Measurements from ENCODE around the gene DCUN1D1.

Gene DCUN1D1

DNA sequence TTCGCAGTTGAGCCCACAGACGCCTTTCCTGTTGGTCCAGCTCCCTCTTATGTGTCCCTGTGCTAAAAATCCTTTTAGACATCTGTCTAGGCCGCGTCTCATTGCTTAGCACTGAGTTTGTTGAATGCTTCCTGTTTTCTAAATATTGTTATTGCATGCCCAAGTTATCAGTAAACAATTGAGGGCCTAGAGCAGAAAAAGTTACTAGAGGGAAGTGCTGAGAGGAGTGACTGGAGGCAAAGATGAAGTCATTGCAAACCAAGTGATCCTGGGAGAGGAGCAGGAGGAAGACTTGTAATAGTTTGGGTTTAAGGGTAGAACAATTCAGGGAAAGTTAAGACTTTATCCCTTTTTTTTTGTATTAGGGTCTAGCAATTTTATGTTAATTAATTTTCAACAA, 88.1 kb downstream of the DCUN1D1 start:
- no peak for DNase-seq (ENCODE audit: low spot score)

DNA sequence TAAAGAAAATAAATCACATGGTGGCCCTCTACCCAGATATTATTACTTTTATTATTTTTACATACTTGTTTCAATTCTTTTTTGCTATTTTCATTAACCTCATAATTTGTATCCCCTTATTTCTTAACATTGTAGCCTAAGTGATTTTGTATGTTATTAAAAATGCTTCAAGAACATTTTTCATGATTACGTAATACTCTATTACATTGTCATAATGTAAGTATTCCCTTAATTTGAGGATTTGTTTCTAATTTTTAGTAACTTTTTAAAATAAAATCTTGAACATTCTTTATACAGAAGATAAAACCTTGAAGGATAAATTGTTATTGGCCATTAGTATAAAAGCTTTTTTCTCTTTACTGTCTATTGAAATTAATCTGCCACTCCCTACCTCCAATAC, 89.0 kb downstream of the DCUN1D1 start:
- DNase-seq (ENCODE audit: low spot score): no peak

DNA sequence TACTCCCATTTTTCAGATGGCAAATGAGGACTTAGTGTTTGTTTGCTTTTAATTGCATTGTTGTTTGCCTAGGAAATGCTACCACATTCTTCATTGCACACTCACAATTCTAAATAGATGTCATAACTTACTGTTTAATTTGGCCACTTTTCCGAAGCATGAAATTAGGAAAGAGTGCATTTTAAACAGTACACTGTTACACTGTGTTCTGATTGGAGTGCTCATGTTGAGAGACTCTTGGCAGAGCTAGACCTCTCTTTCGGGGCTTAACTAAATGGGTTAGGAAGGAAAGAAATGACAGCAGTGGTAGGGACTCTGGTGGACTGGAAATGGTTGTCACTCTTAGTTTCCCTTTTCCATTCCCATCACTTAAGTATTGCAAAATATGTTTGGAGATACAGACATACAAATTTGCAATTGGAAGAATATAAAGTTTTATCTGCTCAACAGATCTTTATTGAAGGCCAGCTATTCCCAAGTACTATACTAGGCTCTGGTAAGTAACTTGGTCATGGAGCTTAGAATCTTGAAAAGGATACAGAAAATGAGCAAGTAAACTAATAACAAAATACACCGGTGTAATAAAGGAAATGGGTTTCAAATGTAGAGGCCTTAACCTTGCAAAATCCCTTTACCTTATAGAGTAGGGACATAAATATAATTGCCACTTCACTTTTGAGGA, 90.2 kb downstream of the DCUN1D1 start:
- DNase-seq (ENCODE audit: low spot score): no peak
